Breast epithelium (tissue), 3 donors: ENCODE results near the gene FMNL1.

Source experiments
- POLR2A ChIP-seq: fragments of 450-650 bp; IDR thresholded peaks from one replicate; pipeline ENCODE4 v1.6.1; 2016; ENCODE audit warnings: antibody characterized with exemption, mild to moderate bottlenecking, moderate library complexity
- TF ChIP-seq, protein P1 (sequence below), 3 donors: fragments of 450-650 bp; IDR thresholded peaks; one replicate each; pipeline ENCODE4 v1.5.1; 2016 to 2017; ENCODE audit warnings: antibody characterized with exemption in 3 of 3, mild to moderate bottlenecking in 3 of 3, moderate library complexity in 3 of 3

GRCh38 chr17:45195424-45195823 is 26.3 kb upstream of the FMNL1 start:
- TF ChIP-seq, protein P1, sequence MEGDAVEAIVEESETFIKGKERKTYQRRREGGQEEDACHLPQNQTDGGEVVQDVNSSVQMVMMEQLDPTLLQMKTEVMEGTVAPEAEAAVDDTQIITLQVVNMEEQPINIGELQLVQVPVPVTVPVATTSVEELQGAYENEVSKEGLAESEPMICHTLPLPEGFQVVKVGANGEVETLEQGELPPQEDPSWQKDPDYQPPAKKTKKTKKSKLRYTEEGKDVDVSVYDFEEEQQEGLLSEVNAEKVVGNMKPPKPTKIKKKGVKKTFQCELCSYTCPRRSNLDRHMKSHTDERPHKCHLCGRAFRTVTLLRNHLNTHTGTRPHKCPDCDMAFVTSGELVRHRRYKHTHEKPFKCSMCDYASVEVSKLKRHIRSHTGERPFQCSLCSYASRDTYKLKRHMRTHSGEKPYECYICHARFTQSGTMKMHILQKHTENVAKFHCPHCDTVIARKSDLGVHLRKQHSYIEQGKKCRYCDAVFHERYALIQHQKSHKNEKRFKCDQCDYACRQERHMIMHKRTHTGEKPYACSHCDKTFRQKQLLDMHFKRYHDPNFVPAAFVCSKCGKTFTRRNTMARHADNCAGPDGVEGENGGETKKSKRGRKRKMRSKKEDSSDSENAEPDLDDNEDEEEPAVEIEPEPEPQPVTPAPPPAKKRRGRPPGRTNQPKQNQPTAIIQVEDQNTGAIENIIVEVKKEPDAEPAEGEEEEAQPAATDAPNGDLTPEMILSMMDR (IDR thresholded peaks at IDR 0.05) = no peak
- TF ChIP-seq POLR2A = no peak
